Measurements from ENCODE around the gene RGS7. TPM values are rescaled to one million over a fixed set of nuclear protein-coding genes. Genes with fewer than 3 reads are reported as not detected.
"Not testable (repeated sequence)": the region's sequence is repeated elsewhere in the genome, so short reads cannot be mapped to it uniquely, and the experiment has no call there.

The RGS7 gene
- total RNA-seq, 1 experiment from 2014 or later, result 1.8 TPM

DNA sequence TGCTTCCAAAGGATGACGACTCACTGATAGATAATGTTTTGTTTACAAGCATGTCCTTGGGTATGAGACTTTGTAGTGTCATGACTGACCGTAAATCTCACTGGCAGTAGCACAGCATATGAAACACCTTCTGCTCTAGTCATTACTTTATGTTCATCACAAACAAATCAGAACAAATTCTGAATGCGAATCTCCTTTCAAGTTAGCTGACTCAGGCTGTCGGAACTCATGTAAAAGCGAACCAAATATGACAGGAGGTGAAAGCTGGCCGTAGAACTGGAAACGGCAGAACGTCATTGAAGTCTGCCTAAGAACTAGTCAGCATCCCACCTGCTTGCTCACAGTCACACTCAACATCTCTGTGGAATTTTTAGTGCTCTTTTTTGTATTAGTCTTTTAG is 143.9 kb downstream of the RGS7 start:
- DNase-seq (ENCODE audit: low read depth), result peak; percentile 62

GRCh38 chr1:241212628-241213027 is 144.4 kb downstream of the RGS7 start:
- DNase-seq (ENCODE audit: low read depth), result no peak

DNA sequence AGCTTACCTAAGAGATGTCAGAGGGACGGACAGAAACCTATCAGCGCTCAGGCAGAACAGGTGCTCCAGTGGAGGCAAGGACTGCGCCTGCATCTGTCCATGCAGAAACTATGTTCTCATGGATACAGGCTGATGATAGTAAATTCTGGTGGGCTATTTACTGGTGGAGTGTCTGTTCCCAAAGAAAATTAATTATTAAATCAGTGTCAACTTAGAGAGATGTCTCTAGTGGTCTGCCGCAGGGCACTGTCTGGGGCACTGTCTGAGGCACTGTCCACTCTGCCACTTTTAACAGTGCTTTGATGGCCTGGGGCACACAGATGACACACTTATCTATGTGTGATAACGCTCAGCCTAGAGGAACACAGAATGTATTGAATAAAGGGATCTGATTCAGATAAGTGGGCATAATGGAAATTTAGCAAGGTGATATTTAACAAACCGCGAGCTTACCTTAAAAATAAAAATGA is 148.1 kb downstream of the RGS7 start:
- DNase-seq (ENCODE audit: low read depth), result no peak

DNA sequence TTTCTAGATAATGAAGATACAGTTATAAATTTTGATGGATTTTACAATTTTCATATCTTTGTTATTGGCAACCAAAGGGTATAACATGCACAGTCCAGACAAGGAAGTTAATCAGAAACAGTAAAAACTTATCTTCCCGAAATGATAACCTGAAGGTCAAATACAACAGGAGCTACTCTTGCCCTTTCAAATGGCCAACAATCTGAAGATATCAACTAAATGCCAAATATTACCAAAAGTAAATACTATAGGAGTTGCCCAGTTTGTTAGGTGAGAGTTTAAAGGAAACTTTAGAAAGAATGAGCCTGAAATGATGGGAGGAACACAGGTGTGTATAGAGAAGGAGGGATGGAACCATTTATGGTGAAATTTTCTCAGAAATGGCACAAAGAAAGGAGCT is 153.2 kb downstream of the RGS7 start:
- DNase-seq (ENCODE audit: low read depth), result no peak

DNA sequence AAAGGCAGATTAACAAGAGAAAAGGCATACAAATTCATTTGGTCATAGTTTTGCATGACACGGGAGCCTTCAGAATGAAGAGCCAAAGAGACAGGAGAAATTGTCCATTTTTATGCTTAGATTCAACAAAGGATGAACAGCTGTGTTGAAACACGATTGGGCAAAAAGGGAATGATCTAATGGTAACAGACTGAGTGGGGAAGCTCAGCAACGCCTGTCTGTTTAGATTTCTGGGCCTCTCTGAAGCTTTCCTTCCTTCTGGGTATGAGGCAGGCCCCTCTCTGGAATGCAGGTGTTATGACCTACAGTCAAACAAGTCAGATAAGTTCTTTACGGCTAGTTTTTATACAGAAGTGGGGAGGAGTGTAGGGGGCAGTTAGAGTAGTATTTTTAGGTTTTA is 154.6 kb downstream of the RGS7 start:
- DNase-seq (ENCODE audit: low read depth), result no peak

DNA sequence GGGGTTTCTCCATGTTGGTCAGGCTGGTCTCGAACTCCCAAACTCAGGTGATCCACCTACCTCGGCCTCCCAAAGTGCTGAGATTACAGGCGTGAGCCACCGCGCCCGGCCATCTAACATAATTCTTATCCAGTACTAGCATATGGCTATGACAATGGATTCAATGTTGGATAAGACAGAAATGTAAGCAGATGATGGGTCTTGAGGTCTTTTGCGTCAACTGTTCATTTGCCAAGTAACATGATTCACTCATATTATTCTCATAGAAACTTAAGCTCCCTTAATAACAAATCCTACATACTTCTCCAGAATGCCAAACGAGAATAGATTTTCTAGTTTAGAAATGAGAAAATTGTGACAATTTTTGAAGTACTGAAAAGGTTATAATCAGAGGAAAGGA is 170.3 kb downstream of the RGS7 start:
- no peak for DNase-seq (ENCODE audit: low read depth)

GRCh38 chr1:241181971-241182370 is 175.0 kb downstream of the RGS7 start:
- no peak for DNase-seq (ENCODE audit: low read depth)

DNA sequence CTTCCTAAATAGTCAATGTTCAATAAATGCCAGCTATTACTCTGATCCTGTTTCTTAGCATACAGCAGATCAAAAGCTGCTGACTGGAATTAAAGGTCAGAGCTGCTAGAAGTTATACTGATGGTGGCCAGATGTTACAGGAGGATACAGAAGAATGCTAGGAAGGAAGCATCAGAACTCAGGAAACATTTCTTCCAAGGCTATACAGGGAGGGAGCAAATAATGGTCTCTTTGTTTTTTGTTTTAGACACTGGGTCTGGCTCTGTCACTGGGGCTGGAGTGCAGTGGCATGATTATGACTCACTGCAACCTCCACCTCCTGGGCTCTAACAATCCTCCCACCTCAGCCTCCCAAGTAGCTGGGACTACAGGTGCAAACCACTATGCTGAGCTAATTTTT is 175.5 kb downstream of the RGS7 start:
- DNase-seq (ENCODE audit: low read depth), result peak; percentile 72

GRCh38 chr1:241180569-241180968 is 176.4 kb downstream of the RGS7 start:
- no peak for DNase-seq (ENCODE audit: low read depth)

- no peak for DNase-seq (ENCODE audit: low read depth)
Observed at GRCh38 chr1:241177660-241178059, 179.3 kb downstream of the RGS7 start.

GRCh38 chr1:241172486-241172885 is 184.5 kb downstream of the RGS7 start:
- DNase-seq (ENCODE audit: low read depth), result no peak

- DNase-seq (ENCODE audit: low read depth), result no peak
Observed at GRCh38 chr1:241171991-241172390, 185.0 kb downstream of the RGS7 start.

DNA sequence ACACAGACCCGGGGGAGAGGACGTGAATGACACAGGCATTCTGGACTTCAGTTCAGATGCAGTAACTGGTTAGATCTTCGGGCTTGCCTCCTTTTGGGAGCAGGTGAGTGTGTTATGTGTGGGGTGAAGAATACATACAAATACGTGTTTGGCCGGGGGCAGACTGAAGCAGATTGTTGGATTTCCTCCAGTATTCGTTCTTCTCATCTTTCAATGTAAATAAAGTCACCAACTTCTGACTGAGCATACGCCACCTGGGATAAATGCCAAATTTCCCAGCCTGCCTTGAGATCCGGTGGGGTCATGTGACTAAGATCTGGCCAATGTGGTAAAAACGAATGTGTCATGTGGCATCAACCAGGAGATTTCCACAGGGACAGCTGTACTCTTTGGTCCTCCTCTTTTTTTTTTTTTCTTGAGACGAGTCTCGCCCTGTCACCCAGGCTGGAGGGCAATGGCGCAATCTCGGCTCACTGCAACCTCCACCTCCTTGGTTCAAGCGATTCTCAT is 189.8 kb downstream of the RGS7 start:
- DNase-seq (ENCODE audit: low read depth), result peak; percentile 34

- no peak for DNase-seq (ENCODE audit: low read depth)
Observed at GRCh38 chr1:241166625-241167024, 190.4 kb downstream of the RGS7 start.

- not testable (repeated sequence) for DNase-seq (ENCODE audit: low read depth)
Observed at GRCh38 chr1:241165256-241165655, 191.7 kb downstream of the RGS7 start.

DNA sequence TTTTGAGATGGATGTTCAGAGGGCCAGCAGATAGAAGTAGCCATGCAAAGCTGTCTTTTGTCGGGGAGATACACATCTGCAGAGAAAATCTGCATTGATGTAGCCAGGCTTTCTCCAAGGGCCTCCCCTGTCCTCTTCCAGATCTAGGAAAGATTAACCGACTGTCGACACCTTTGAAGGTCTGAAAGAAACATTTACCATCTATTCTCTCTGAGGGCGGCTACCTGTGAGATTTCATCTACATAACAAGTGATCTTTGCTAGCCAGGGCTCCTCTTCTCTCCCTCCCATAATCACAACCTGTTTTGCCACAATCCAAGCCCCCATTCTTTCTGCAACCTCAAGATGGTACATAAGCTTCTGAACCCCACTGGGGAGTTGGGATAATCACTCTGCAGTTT is 193.6 kb downstream of the RGS7 start:
- no peak for DNase-seq (ENCODE audit: low read depth)

DNA sequence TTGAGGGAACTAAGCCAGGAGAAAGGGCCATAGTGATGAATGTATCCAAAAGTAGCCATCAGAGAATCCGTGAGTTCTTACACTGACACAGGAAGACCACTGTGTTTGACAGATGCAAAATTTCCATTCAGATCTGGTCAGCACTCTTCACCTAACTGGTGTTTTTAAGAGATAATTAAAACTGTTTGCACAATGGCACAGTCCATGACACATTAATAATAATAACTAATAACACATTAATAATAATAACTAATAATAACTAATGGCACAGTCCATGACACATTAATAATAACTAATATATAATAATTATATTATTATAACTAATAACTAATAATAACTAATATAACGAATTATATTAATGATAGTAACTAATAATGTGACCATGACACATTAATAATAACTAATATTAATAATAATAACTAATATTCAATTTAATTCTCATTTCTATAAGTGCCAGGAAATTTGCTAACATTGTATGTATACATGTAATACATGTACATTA is 195.8 kb downstream of the RGS7 start:
- DNase-seq (ENCODE audit: low read depth), result no peak

GRCh38 chr1:241157435-241157834 is 199.6 kb downstream of the RGS7 start:
- no peak for DNase-seq (ENCODE audit: low read depth)

DNA sequence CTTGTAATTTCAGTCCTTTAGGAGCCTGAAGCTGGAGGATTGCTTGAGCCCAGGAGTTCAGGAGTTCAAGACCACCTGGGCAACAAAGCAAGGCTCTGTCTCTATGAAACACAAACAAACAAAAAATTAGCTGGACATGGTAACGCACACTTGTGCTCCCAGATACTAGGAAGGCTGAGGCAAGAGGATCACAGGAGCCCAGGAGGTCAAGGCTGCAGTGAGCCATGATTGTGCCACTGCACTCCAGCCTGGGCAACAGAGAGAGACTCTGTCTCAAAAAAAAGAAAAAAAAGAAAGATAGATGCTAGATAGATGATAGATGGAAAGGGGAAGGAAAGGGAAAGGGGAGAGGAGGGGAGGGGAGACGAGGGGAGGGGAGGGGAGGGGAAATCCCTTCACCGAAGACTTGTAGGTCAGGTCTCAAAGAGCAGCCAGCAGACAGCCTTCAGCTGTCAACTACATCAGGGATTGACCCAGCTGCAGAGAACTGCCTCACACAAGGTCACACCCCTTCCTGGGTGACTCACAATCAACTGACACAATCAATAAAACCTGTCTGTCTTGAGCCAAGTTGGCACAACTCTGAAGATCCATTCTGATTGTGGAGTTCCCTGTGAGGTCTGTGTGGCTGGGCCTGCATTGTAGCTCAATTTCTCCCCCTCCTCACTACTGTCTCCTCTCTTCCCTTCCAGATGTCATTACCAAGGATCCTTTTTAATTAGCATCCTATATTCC is 200.6 kb downstream of the RGS7 start:
- DNase-seq (ENCODE audit: low read depth), result peak; percentile 87

DNA sequence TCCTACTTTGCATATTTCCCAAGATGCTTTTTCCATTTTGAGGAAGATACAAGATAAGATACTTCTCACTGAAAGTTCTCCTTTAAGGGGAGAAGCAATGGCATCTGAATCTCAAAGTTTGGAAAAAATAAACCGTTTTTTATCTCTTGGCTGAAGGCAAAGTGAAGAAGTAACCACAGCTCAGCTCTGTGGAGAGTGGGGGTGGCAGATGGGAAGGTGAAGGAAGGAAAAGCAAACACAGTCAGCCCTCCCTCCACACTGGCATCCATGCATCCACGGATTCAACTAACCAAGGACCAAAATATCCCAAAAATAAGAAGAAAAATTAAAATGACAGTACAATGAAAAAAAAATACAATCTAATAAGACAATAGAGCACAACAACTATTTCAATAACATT is 211.1 kb downstream of the RGS7 start:
- no peak for DNase-seq (ENCODE audit: low read depth)

DNA sequence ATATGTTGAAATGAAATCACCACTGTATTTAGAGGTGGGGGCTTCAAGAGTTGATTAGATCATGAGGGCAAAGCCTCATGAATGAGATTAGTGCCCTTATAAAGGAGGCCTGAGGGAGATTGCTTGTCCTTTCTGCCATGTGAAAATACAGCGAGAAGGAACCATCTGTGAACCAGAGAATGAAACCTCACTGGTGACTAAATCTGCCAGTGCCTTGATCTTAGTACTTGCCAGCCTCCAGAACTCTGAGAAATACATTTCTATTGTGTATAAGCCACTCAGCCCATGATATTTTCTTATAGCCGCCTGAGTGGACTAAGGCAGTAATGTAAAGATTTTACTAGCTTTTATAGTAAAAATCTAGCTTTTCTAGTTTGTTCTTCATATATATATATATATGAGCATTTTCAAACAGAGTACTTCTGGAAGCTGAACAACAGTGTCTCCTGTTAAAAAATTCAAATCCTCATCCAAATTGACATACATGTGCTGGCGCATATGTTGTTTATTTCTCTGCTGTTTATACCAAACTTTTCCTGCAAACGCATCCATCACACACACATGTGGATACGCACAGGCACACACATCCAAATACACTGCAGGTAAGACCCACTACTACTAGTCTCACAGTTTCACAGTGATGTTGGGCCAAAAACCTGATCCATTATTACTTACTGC is 213.1 kb downstream of the RGS7 start:
- DNase-seq (ENCODE audit: low read depth), result no peak

- no peak for DNase-seq (ENCODE audit: low read depth)
Observed at GRCh38 chr1:241142493-241142892, 214.5 kb downstream of the RGS7 start.

DNA sequence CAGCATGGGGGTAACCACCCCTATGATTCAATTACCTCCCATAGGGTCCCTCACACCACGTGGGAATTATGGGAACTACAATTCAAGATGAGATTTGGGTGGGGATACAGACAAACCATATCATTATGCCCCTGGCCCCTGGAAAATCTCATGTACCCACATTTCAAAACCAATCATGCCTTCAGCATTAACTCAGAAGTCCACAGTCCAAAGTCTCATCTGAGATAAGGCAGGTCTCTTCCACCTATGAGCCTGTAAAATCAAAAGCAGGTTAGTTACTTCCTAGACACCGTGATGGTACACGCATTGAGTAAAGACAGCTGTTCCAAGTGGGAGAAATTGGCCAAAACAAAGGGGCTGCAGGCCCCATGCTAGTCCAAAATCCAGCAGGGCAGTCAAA is 215.4 kb downstream of the RGS7 start:
- DNase-seq (ENCODE audit: low read depth), result not testable (repeated sequence)
